Stimulated activated naive CD8-positive, alpha-beta T cell treated with anti-CD3 and anti-CD28 coated beads, Interleukin-15, amount 100 ng/mL, for 72 hours (primary cell): Measurements from ENCODE around the gene OBSCN.

Experiments
- ATAC-seq: fragments of 150-1000 bp; cut with Tn5 transposase; 2 replicates; pipeline ENCODE4 v1.10.0; 2021; ENCODE audit warnings: mild to moderate bottlenecking, moderate library complexity
- DNase-seq, 2 donors: peaks; one replicate each; pipeline ENCODE4 v3.0.0; 2021 to 2022
- H3K27ac Mint-ChIP-seq, 2 donors: one replicate each; pipeline ENCODE4 v1.8.0; 2022; ENCODE audit warnings: mild to moderate bottlenecking in 2 of 2, mixed read lengths in 2 of 2, moderate library complexity in 2 of 2
- H3K27me3 Mint-ChIP-seq: one replicate; pipeline ENCODE4 v1.8.0; 2022; ENCODE audit warnings: mixed read lengths
- H3K4me1 Mint-ChIP-seq: one replicate; pipeline ENCODE4 v1.8.0; 2022; ENCODE audit warnings: mild to moderate bottlenecking, mixed read lengths
- H3K4me3 Mint-ChIP-seq, 2 donors: one replicate each; pipeline ENCODE4 v1.8.0; 2022; ENCODE audit warnings: mild to moderate bottlenecking in 2 of 2, mixed read lengths in 2 of 2, moderate library complexity in 1 of 2
- H3K9me3 Mint-ChIP-seq, 2 donors: one replicate each; pipeline ENCODE4 v1.8.0; 2022; ENCODE audit warnings: mixed read lengths in 2 of 2

The OBSCN gene

GRCh38 chr1:228284521-228284920, 76.7 kb downstream of the OBSCN start:
- no peaks in the 10 kb centered on the region for H3K9me3 Mint-ChIP-seq
- H3K27ac Mint-ChIP-seq: no peak overlapping the region
- H3K4me3 Mint-ChIP-seq: no peak overlapping the region
- DNase-seq (no peak), ATAC-seq (no peak)
- H3K27me3 Mint-ChIP-seq: no peaks in the 10 kb centered on the region
- peaks cover 14% of the 10 kb centered on the region for H3K4me1 Mint-ChIP-seq

- H3K4me3 Mint-ChIP-seq: no peak overlapping the region
- peak overlapping the region in 1 of 2 donors; percentile 83 for H3K27ac Mint-ChIP-seq
- H3K9me3 Mint-ChIP-seq: no peaks in the 10 kb centered on the region
- H3K4me1 Mint-ChIP-seq: peaks cover 14% of the 10 kb centered on the region
- ATAC-seq (no peak), DNase-seq (peak in 1 of 2 donors; percentile 6)
- no peaks in the 10 kb centered on the region for H3K27me3 Mint-ChIP-seq
Observed at GRCh38 chr1:228285661-228286504, 78.0 kb downstream of the OBSCN start.

- Mint-ChIP-seq H3K4me1 (peaks cover 14% of the 10 kb centered on the region), H3K4me3 (no peak overlapping the region), H3K9me3 (no peaks in the 10 kb centered on the region), H3K27me3 (no peaks in the 10 kb centered on the region), H3K27ac (peak overlapping the region in 1 of 2 donors; percentile 52)
- ATAC-seq (no peak), DNase-seq (no peak)
Observed at GRCh38 chr1:228286505-228287417, 78.9 kb downstream of the OBSCN start.

DNA sequence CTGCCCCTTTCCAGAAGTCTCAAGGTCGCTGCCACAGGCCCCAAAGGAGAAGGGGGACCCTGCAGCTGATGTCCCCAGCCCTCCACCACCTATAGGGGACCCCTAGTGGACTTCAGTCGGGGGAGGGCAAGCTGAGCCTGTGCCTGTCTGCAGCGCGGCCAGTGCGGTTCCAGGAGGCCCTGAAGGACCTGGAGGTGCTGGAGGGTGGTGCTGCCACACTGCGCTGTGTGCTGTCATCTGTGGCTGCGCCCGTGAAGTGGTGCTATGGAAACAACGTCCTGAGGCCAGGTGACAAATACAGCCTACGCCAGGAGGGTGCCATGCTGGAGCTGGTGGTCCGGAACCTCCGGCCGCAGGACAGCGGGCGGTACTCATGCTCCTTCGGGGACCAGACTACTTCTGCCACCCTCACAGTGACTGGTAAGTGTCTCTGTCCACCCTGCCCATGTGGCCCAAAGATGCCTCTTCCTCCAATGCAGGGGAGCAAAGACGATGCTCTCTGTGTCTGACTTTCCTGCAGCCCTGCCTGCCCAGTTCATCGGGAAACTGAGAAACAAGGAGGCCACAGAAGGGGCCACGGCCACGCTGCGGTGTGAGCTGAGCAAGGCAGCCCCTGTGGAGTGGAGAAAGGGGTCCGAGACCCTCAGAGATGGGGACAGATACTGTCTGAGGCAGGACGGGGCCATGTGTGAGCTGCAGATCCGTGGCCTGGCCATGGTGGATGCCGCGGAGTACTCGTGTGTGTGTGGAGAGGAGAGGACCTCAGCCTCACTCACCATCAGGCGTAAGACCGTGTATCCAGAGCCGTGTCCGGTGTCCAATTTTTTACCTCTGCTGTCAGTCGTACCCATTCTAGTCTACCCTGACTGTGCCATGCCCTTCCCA, 79.9 kb downstream of the OBSCN start:
- Mint-ChIP-seq H3K4me1 (peaks cover 14% of the 10 kb centered on the region), H3K9me3 (no peaks in the 10 kb centered on the region), H3K27ac (no peak overlapping the region), H3K27me3 (no peaks in the 10 kb centered on the region), H3K4me3 (no peak overlapping the region)
- DNase-seq (no peak), ATAC-seq (no peak)

DNA sequence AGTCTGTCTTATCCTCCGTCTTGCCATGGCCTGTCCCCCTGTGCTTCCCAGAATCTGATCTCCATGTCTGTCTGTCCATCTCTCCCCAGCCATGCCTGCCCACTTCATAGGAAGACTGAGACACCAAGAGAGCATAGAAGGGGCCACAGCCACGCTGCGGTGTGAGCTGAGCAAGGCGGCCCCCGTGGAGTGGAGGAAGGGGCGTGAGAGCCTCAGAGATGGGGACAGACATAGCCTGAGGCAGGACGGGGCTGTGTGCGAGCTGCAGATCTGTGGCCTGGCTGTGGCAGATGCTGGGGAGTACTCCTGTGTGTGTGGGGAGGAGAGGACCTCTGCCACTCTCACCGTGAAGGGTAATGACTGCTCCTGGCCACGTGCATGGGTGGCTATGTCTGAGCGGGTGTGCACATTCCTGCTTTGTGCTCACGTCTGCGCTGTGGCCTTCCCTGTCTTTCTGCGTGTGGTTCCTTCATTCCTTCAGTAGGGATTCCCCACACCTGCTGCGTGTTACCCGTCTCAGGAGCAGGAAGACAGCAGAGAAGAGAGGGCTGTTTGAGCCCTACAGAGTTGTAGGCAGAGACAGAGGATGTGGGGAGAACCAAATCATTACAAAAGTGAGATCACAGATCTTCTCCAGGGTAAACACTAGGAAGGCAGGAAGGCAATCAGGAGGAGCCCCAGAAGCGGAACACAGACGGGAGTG, 80.8 kb downstream of the OBSCN start:
- Mint-ChIP-seq H3K27ac (peak overlapping the region; percentile 22 to 64), H3K4me1 (peaks cover 14% of the 10 kb centered on the region), H3K4me3 (no peak overlapping the region), H3K27me3 (no peaks in the 10 kb centered on the region), H3K9me3 (no peaks in the 10 kb centered on the region)
- ATAC-seq (peak; percentile 26), DNase-seq (no peak)

DNA sequence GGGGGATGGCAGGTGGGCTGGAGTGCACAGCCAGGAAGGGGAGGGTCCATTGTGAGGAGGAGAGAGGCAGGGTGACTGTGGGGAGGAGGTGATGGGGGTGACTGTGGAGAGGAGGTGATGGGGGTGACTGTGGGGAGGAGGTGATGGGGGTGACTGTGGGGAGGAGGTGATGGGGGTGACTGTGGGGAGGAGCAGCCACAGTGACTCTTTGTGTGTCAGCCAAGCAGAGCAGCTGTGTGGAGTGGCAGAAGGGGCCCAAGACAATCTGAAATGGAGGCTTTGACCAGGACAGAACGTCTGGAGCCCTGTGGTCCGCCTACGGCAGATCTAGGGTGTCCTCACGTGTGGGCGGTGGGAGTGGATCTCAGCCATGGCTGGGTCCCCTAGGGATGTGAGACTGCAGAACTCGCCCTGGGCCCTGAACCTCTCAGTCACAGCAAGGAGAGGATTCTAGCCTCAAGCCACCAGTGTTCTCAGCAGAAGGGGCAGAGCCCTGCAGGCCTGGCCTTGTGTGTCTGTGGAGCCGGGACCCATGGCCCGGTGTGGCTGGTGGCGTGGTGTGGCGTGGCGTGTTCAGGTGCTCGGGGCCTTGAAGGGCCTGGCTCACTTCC, 81.5 kb downstream of the OBSCN start:
- no peak for DNase-seq
- peak; percentile 39 for ATAC-seq
- Mint-ChIP-seq H3K4me3 (no peak overlapping the region), H3K27me3 (no peaks in the 10 kb centered on the region), H3K4me1 (peaks cover 14% of the 10 kb centered on the region), H3K9me3 (no peaks in the 10 kb centered on the region), H3K27ac (peak overlapping the region in 1 of 2 donors; percentile 5)

- no peaks in the 10 kb centered on the region for H3K27me3 Mint-ChIP-seq
- H3K27ac Mint-ChIP-seq: no peak overlapping the region
- DNase-seq: no peak
- peaks cover 14% of the 10 kb centered on the region for H3K4me1 Mint-ChIP-seq
- H3K4me3 Mint-ChIP-seq: no peak overlapping the region
- H3K9me3 Mint-ChIP-seq: no peaks in the 10 kb centered on the region
- ATAC-seq: no peak
Observed at GRCh38 chr1:228289996-228290881, 82.4 kb downstream of the OBSCN start.

GRCh38 chr1:228291906-228292608, 84.2 kb downstream of the OBSCN start:
- Mint-ChIP-seq H3K27ac (no peak overlapping the region), H3K27me3 (no peaks in the 10 kb centered on the region), H3K9me3 (peaks cover 3 to 4% of the 10 kb centered on the region in 2 donors), H3K4me3 (no peak overlapping the region), H3K4me1 (peaks cover 14% of the 10 kb centered on the region)
- DNase-seq (no peak), ATAC-seq (no peak)

GRCh38 chr1:228292609-228292911, 84.7 kb downstream of the OBSCN start:
- ATAC-seq (no peak), DNase-seq (no peak)
- peaks cover 14% of the 10 kb centered on the region for H3K4me1 Mint-ChIP-seq
- H3K27ac Mint-ChIP-seq: no peak overlapping the region
- H3K9me3 Mint-ChIP-seq: peaks cover 8 to 9% of the 10 kb centered on the region in 2 donors
- no peaks in the 10 kb centered on the region for H3K27me3 Mint-ChIP-seq
- H3K4me3 Mint-ChIP-seq: no peak overlapping the region

DNA sequence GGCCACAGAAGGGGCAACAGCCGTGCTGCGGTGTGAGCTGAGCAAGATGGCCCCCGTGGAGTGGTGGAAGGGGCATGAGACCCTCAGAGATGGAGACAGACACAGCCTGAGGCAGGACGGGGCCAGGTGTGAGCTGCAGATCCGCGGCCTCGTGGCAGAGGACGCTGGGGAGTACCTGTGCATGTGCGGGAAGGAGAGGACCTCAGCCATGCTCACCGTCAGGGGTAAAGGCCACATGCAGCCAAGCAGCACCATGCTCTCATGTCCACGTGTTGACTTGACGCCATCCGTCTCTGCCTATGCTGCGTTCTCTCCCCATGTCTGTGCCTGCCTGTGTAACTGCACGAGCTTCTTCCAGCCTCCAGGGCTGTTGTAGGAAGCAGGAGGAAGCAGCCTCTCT, 85.5 kb downstream of the OBSCN start:
- Mint-ChIP-seq H3K27ac (peak overlapping the region in 1 of 2 donors; percentile 55), H3K4me3 (no peak overlapping the region), H3K4me1 (peaks cover 11% of the 10 kb centered on the region), H3K27me3 (no peaks in the 10 kb centered on the region), H3K9me3 (peaks cover 11 to 13% of the 10 kb centered on the region in 2 donors)
- no peak for DNase-seq
- no peak for ATAC-seq

DNA sequence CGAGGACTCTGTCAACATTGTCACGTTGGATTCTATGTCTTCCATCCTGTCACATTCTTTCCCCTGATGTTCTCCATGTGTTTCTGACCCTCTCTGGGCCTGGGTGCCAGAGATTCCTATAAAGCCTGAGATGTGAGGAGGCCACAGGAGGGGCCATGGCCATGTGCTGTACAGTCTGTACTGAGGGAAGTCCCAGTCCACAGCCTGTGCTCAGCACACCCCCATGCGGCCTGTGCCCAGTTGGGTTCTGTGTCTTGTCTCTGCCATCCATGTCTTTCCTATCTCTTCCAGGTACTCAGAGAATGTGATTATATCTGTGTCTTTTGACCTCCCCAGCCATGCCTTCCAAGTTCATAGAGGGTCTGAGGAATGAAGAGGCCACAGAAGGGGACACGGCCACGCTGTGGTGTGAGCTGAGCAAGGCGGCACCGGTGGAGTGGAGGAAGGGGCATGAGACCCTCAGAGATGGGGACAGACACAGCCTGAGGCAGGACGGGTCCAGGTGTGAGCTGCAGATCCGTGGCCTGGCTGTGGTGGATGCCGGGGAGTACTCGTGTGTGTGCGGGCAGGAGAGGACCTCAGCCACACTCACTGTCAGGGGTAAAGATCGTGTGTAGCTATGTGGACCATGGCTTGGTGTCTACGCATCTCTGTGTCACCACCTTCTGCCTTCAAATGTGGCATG, 86.1 kb downstream of the OBSCN start:
- no peak for DNase-seq
- no peaks in the 10 kb centered on the region for H3K27me3 Mint-ChIP-seq

DNA sequence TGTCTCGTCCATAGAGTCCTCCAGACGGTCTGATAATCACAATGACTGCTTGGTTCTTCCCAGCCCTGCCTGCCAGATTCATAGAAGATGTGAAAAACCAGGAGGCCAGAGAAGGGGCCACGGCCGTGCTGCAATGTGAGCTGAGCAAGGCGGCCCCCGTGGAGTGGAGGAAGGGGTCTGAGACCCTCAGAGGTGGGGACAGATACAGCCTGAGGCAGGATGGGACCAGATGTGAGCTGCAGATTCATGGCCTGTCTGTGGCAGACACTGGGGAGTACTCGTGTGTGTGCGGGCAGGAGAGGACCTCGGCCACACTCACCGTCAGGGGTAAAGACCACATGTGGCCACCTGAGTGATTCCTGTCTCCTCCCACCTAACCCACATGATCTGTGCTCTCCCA, 86.9 kb downstream of the OBSCN start:
- H3K27ac Mint-ChIP-seq: no peak overlapping the region
- H3K4me3 Mint-ChIP-seq: no peak overlapping the region
- H3K4me1 Mint-ChIP-seq: no peaks in the 10 kb centered on the region
- H3K27me3 Mint-ChIP-seq: no peaks in the 10 kb centered on the region
- DNase-seq (no peak), ATAC-seq (no peak)
- H3K9me3 Mint-ChIP-seq: peaks cover 13% of the 10 kb centered on the region in 2 donors

More for the DNA sequence above, 86.1 kb downstream of the OBSCN start:
- Mint-ChIP-seq H3K9me3 (peaks cover 11 to 13% of the 10 kb centered on the region in 2 donors), H3K4me3 (no peak overlapping the region), H3K4me1 (peaks cover 6% of the 10 kb centered on the region), H3K27ac (no peak overlapping the region)
- ATAC-seq: no peak

DNA sequence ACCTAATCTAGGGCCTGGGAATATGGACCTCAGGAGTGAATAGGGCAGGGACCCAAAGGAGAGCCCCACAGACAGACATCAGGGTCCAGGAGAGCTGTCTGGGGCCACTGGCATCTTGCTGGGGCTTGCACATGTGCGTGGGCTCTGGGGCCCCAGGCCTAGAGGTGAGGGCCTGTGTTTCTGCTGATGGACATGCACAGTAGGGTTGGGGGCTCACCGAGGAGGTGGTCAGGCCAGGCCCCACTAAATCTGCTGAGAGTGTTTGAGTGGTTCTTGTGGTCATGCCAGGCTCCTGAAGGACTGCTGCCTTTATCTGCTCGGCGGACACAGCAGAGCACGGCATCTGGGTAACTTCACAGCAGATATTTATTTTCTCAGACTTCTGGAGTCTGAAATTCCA, 87.4 kb downstream of the OBSCN start:
- no peak for ATAC-seq
- no peak for DNase-seq
- Mint-ChIP-seq H3K27ac (no peak overlapping the region), H3K27me3 (no peaks in the 10 kb centered on the region), H3K4me3 (no peak overlapping the region), H3K4me1 (no peaks in the 10 kb centered on the region), H3K9me3 (peaks cover 13 to 17% of the 10 kb centered on the region in 2 donors)
